ENCODE results near the gene SEL1L2.

DNA sequence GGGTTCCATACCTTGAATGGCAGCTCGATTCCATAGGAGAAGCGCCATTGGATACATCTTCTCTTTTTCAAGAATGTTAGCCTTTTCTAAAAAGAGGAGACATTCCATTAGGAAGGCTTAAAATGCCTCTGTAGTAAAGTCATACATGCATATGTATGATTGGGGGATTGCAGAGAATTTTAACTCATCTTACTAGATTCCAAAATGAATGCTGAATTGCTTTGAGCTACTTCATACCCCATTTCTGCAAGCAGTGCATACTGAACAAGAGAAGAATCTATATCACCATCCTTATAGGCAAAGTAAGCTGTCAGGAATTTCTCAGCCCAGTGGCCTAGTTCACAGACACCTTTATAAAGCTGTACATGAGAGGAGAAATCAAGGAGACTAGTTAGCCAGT lies 125.3 kb downstream of the SEL1L2 start:
- TF ChIP-seq, protein P1, sequence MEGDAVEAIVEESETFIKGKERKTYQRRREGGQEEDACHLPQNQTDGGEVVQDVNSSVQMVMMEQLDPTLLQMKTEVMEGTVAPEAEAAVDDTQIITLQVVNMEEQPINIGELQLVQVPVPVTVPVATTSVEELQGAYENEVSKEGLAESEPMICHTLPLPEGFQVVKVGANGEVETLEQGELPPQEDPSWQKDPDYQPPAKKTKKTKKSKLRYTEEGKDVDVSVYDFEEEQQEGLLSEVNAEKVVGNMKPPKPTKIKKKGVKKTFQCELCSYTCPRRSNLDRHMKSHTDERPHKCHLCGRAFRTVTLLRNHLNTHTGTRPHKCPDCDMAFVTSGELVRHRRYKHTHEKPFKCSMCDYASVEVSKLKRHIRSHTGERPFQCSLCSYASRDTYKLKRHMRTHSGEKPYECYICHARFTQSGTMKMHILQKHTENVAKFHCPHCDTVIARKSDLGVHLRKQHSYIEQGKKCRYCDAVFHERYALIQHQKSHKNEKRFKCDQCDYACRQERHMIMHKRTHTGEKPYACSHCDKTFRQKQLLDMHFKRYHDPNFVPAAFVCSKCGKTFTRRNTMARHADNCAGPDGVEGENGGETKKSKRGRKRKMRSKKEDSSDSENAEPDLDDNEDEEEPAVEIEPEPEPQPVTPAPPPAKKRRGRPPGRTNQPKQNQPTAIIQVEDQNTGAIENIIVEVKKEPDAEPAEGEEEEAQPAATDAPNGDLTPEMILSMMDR (IDR thresholded peaks at IDR 0.05 in 8 of 11, conservative IDR thresholded peaks at IDR 0.05 in 3 of 11): no peak
- no peak for TF ChIP-seq POLR2AphosphoS5 (IDR thresholded peaks at IDR 0.05)

Data from spleen (tissue), 7 donors.